Gastrocnemius medialis (tissue), 4 donors: Measurements from ENCODE around the gene TMEM43. TPM values are rescaled to one million over a fixed set of nuclear protein-coding genes. Genes with fewer than 3 reads are reported as not detected.

Experiments
- ATAC-seq, 2 donors: fragments of 150-250 bp; one replicate each; pipeline ENCODE4 v1.9.1; 2016
- DNase-seq, 2 donors: peaks; one replicate each; pipeline ENCODE4 v3.0.0-alpha.2; 2019
- H3K27ac ChIP-seq, 4 donors: fragments of 200-600 bp; sonication (generic); 1 replicate in 1 of 4; 2 replicates in 3 of 4; pipeline ENCODE4 v1.5.1; 2016 to 2018; ENCODE audit warnings: mild to moderate bottlenecking in 2 of 4, moderate library complexity in 1 of 4
- H3K27me3 ChIP-seq, 3 donors: fragments of 200-600 bp; sonication (generic) in 2 of 3; 1 replicate in 1 of 3; 2 replicates in 2 of 3; pipeline versions ENCODE4 v1.5.1 to v1.6.0; 2016 to 2019; ENCODE audit warnings: mild to moderate bottlenecking in 1 of 3, moderate library complexity in 1 of 3
- H3K36me3 ChIP-seq, 2 donors: fragments of 200-600 bp; sonication (generic) in 1 of 2; one replicate each; pipeline ENCODE4 v1.5.1; 2017 to 2018
- H3K4me1 ChIP-seq, 2 donors: fragments of 200-600 bp; sonication (generic) in 1 of 2; one replicate each; pipeline ENCODE4 v1.5.1; 2016 to 2017; ENCODE audit warnings: mild to moderate bottlenecking in 2 of 2
- H3K4me3 ChIP-seq, 4 donors: fragments of 200-600 bp; sonication (generic) in 3 of 4; 1 replicate in 1 of 4; 2 replicates in 3 of 4; pipeline ENCODE4 v1.5.1; 2016 to 2019; ENCODE audit warnings: mild to moderate bottlenecking in 2 of 4
- H3K9me3 ChIP-seq, 3 donors: fragments of 200-600 bp; sonication (generic) in 2 of 3; 1 replicate in 1 of 3; 2 replicates in 2 of 3; pipeline ENCODE4 v1.5.1; 2016 to 2019
- CTCF ChIP-seq, 5 experiments: fragments of 450-650 bp in 3 of 5; fragments of 200-600 bp in 2 of 5; sonication (generic) in 2 of 5; IDR thresholded peaks in 4 of 5; conservative IDR thresholded peaks in 1 of 5; 1 replicate in 4 of 5; 2 replicates in 1 of 5; pipeline ENCODE4 v1.5.1; 2016 to 2019; ENCODE audit warnings: antibody characterized with exemption in 5 of 5, mild to moderate bottlenecking in 3 of 5, moderate library complexity in 3 of 5
- POLR2A ChIP-seq, 2 donors: fragments of 450-650 bp; IDR thresholded peaks; one replicate each; pipeline ENCODE4 v1.6.1; 2017; ENCODE audit warnings: antibody characterized with exemption in 2 of 2, mild to moderate bottlenecking in 2 of 2, moderate library complexity in 2 of 2
- in situ Hi-C, 4 donors: fragments of 200-750 bp; cut with MboI; loops; one replicate each; pipeline versions ENCODE4 v1.15.0 to v1.8.0; 2017; ENCODE audit warnings: low sequenced_read_pairs in 4 of 4
- intact Hi-C: fragments of 100-400 bp; cut with DNase I; formaldehyde crosslinking; loops from one replicate; pipeline ENCODE4 v1.15.1; 2023; ENCODE audit warnings: low total_unique reads
- total RNA-seq, 4 donors: library from RNA; depleted of rRNA; stranded (reverse); fragments of >200 nt; gene quantifications; one replicate each; pipeline versions ENCODE4 v1.1.0 to v1.2.3, GENCODE V29; 2016

The TMEM43 gene
- total RNA-seq, 4 donors from 2014 or later, result 68.2 to 128 (median 78.6) TPM

DNA sequence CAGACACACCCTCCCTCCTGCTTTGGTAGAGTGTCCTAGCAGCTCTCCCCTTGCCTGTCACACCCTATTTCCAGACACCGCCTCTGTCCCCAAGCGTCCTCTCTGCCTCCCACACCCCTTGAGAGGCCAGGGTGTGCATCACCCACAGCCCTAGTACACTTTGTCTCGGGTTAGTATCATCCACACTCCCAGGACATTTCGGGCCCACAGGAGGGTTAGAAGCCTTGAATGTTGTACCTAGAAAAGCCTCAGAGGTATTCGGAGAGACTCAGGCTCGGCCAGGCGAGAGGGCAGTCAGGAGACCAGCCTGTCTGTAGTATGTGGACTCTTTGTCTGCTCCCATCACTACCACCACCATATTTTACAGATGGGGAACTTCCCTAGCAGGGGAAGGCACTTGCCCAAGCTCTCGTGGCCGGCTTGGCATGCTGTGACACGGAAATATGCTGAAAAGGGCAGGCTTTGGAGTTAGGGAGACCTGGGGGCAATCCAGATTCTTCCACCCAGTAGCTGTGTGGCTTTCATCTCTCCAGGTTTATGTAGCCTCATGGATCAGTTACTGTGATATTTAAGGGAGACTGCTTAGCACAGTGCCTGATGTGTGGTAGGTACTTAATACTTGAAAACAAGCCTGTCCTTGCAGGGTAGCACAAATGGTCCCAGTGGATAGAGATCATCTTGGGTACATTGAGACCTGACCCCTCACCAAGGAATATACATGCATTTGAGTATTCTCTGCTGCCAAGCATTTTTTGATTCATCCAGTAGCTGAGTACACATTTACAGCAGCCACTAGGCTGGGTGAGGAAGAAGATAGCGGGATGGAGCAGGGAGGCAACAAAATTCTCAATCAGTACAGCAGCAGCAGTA lies 1.4 kb downstream of the TMEM43 start:
- Histone ChIP-seq H3K4me3 (peak overlapping the region; percentile 68 to 91 (median 72)), H3K36me3 (peaks cover 0 to 21% of the 10 kb centered on the region in 2 donors), H3K27ac (peak overlapping the region; percentile 92 to 98 (median 94)), H3K9me3 (no peaks in the 10 kb centered on the region), H3K27me3 (no peaks in the 10 kb centered on the region), H3K4me1 (peaks cover 33 to 41% of the 10 kb centered on the region in 2 donors)
- peak; percentile 95 to 97 for DNase-seq
- peak; percentile 57 to 64 for ATAC-seq
- intact Hi-C loops (loop anchor here (5.0 to 10.0 kb wide), 4 partner anchors 159 to 821 kb away; partner anchors contain the start of genes CCDC174, HDAC11 and NR2C2), in situ Hi-C loops (loop anchor here in 2 of 4 donors (10.0 to 25.0 kb wide), 2 partner anchors 231 to 936 kb away; partner anchors contain the start of gene MRPS25 (in 1 of the 2))
- no peak for TF ChIP-seq CTCF (IDR thresholded peaks at IDR 0.05 in 4 of 5, conservative IDR thresholded peaks at IDR 0.05 in 1 of 5)
- peak; percentile 30 to 52 for TF ChIP-seq POLR2A (IDR thresholded peaks at IDR 0.05)

- peak overlapping the region; percentile 14 to 91 (median 72) for H3K4me3 ChIP-seq
- H3K36me3 ChIP-seq, result peaks cover 0 to 28% of the 10 kb centered on the region in 2 donors
- DNase-seq (peak in 1 of 2 donors; percentile 14), ATAC-seq (no peak)
- intact Hi-C loops (loop anchor here (5.0 to 10.0 kb wide), 4 partner anchors 158 to 820 kb away; partner anchors contain the start of genes CCDC174, HDAC11 and NR2C2), in situ Hi-C loops (loop anchor here in 2 of 4 donors (10.0 to 25.0 kb wide), 2 partner anchors 232 to 935 kb away; partner anchors contain the start of gene MRPS25 (in 1 of the 2))
- no peaks in the 10 kb centered on the region for H3K9me3 ChIP-seq
- H3K27ac ChIP-seq, result peak overlapping the region; percentile 92 to 98 (median 94)
- H3K4me1 ChIP-seq, result peaks cover 33 to 41% of the 10 kb centered on the region in 2 donors
- TF ChIP-seq POLR2A (IDR thresholded peaks at IDR 0.05) (no peak), CTCF (IDR thresholded peaks at IDR 0.05 in 4 of 5, conservative IDR thresholded peaks at IDR 0.05 in 1 of 5) (no peak)
- H3K27me3 ChIP-seq, result no peaks in the 10 kb centered on the region
These were observed 2.1 kb downstream of the TMEM43 start for GRCh38 chr3:14126887-14127505.

- no peak overlapping the region for H3K4me3 ChIP-seq
- TF ChIP-seq CTCF (IDR thresholded peaks at IDR 0.05 in 4 of 5, conservative IDR thresholded peaks at IDR 0.05 in 1 of 5), result no peak
- TF ChIP-seq POLR2A (IDR thresholded peaks at IDR 0.05), result no peak
- H3K9me3 ChIP-seq, result no peaks in the 10 kb centered on the region
- peaks cover 33 to 37% of the 10 kb centered on the region in 2 donors for H3K4me1 ChIP-seq
- DNase-seq (peak in 1 of 2 donors; percentile 37), ATAC-seq (no peak)
- H3K27ac ChIP-seq, result peak overlapping the region; percentile 92 to 98 (median 94)
- in situ Hi-C loops (loop anchor here in 2 of 4 donors (10.0 to 25.0 kb wide), 2 partner anchors 233 to 935 kb away; partner anchors contain the start of gene MRPS25 (in 1 of the 2)), intact Hi-C loops (loop anchor here (5.0 to 10.0 kb wide), 4 partner anchors 157 to 820 kb away; partner anchors contain the start of genes CCDC174, HDAC11 and NR2C2)
- H3K36me3 ChIP-seq, result peaks cover 0 to 35% of the 10 kb centered on the region in 2 donors
- H3K27me3 ChIP-seq, result no peaks in the 10 kb centered on the region
These were observed 2.8 kb downstream of the TMEM43 start for GRCh38 chr3:14127516-14128161.

GRCh38 chr3:14128724-14129123 lies 3.9 kb downstream of the TMEM43 start:
- Histone ChIP-seq H3K27ac (peak overlapping the region; percentile 92 to 98 (median 94)), H3K4me1 (peaks cover 25 to 27% of the 10 kb centered on the region in 2 donors), H3K4me3 (no peak overlapping the region), H3K9me3 (no peaks in the 10 kb centered on the region), H3K36me3 (peaks cover 0 to 46% of the 10 kb centered on the region in 2 donors), H3K27me3 (no peaks in the 10 kb centered on the region)
- in situ Hi-C loops (loop anchor here in 2 of 4 donors (10.0 to 25.0 kb wide), 2 partner anchors 234 to 934 kb away; partner anchors contain the start of gene MRPS25 (in 1 of the 2)), intact Hi-C loops (loop anchor here (5.0 to 10.0 kb wide), 4 partner anchors 156 to 819 kb away; partner anchors contain the start of genes CCDC174, HDAC11 and NR2C2)
- no peak for DNase-seq
- ATAC-seq, result no peak
- no peak for TF ChIP-seq POLR2A (IDR thresholded peaks at IDR 0.05)
- no peak for TF ChIP-seq CTCF (IDR thresholded peaks at IDR 0.05 in 4 of 5, conservative IDR thresholded peaks at IDR 0.05 in 1 of 5)
